PC-3 (cell line): ENCODE data around the gene OR52B6. TPM values are rescaled to one million over a fixed set of nuclear protein-coding genes. Genes with fewer than 3 reads are reported as not detected.

ENCODE experiments used
- ATAC-seq: fragments of 200-7000 bp; cut with Tn5 transposase; 2 replicates; pipeline ENCODE4 v1.9.1; 2020; ENCODE audit warnings: mild to moderate bottlenecking, moderate library complexity
- BruUV-seq: library from RNA; stranded (reverse); fragments of 400-500 nt; replicated peaks from 2 replicates; lab custom pipeline; 2021; lab: Mats Ljungman, UMichigan
- CTCF ChIA-PET: fragments of 300-600 bp; sonication (Branson Sonifier 250); formaldehyde crosslinking; loops from one replicate; lab custom pipeline; 2022; ENCODE audit warnings: antibody characterized with exemption; lab: Charles Lee
- POLR2A ChIA-PET: fragments of 300-600 bp; sonication (Branson Sonifier 250); formaldehyde crosslinking; loops from one replicate; lab custom pipeline; 2022; ENCODE audit warnings: antibody characterized with exemption; ENCODE audit not compliant: unreplicated experiment; lab: Charles Lee
- DNase-seq: peaks from one replicate; pipeline ENCODE4 v3.0.0-alpha.2; 2015
- H2AFZ ChIP-seq: fragments of 300-600 bp; sonication (generic); 2 replicates; pipeline ENCODE4 v1.6.0; 2016; ENCODE audit warnings: antibody characterized with exemption, low read length
- H3F3A ChIP-seq: fragments of 300-600 bp; sonication (generic); one replicate; pipeline ENCODE4 v1.6.0; 2017; ENCODE audit warnings: antibody characterized with exemption, low read length, control low read depth, mild to moderate bottlenecking; ENCODE audit not compliant: unreplicated experiment
- H3K27ac ChIP-seq: fragments of 300-600 bp; sonication (generic); 2 replicates; pipeline ENCODE4 v1.5.1; 2016; ENCODE audit warnings: mild to moderate bottlenecking, low read length
- H3K27me3 ChIP-seq: fragments of 300-600 bp; sonication (generic); 2 replicates; pipeline ENCODE4 v1.6.1; 2016; ENCODE audit warnings: low read length, mixed read lengths
- H3K36me3 ChIP-seq: fragments of 300-600 bp; sonication (generic); 2 replicates; pipeline ENCODE4 v1.6.1; 2016; ENCODE audit warnings: low read depth, mixed run types, low read length, mixed read lengths
- H3K4me1 ChIP-seq: fragments of 300-600 bp; sonication (generic); 2 replicates; pipeline ENCODE4 v1.5.1; 2016; ENCODE audit warnings: low read length; ENCODE audit not compliant: insufficient read depth
- H3K4me2 ChIP-seq: fragments of 300-600 bp; sonication (generic); 2 replicates; pipeline ENCODE4 v1.6.0; 2016; ENCODE audit warnings: low read length
- H3K4me3 ChIP-seq: fragments of 300-600 bp; sonication (generic); 2 replicates; pipeline ENCODE4 v1.5.1; 2016; ENCODE audit warnings: mild to moderate bottlenecking, low read length, mixed read lengths
- H3K79me2 ChIP-seq: fragments of 300-600 bp; sonication (generic); 2 replicates; pipeline ENCODE4 v1.6.1; 2017; ENCODE audit warnings: low read length, mixed read lengths
- H3K9ac ChIP-seq: fragments of 300-600 bp; sonication (generic); 2 replicates; pipeline ENCODE4 v1.6.0; 2016; ENCODE audit warnings: mild to moderate bottlenecking, low read length
- H3K9me2 ChIP-seq: fragments of 300-600 bp; sonication (generic); replicated peaks from 2 replicates; pipeline ENCODE4 v1.6.1; 2016; ENCODE audit warnings: mixed run types, low read length, mixed read lengths
- H3K9me3 ChIP-seq: fragments of 300-600 bp; sonication (generic); 2 replicates; pipeline ENCODE4 v1.6.1; 2016; ENCODE audit warnings: low read length, mixed read lengths
- H4K20me1 ChIP-seq: fragments of 300-600 bp; sonication (generic); 2 replicates; pipeline ENCODE4 v1.6.1; 2016; ENCODE audit warnings: low read length, mixed read lengths
- EZH2 ChIP-seq: fragments of 300-600 bp; sonication (generic); IDR thresholded peaks from one replicate; pipeline ENCODE4 v1.6.1; 2017; ENCODE audit warnings: antibody characterized with exemption, mild to moderate bottlenecking, low read length; ENCODE audit not compliant: unreplicated experiment
- EZH2phosphoT487 ChIP-seq: fragments of 300-600 bp; sonication (generic); IDR thresholded peaks from 2 replicates; pipeline ENCODE4 v1.6.1; 2018; ENCODE audit warnings: mild to moderate bottlenecking, antibody characterized with exemption, low read length, borderline replicate concordance
- intact Hi-C: fragments of 100-400 bp; cut with micrococcal nuclease; formaldehyde crosslinking; loops from 2 replicates; pipeline ENCODE4 v1.9.0; 2023
- total RNA-seq: library from RNA; depleted of rRNA; stranded (reverse); fragments of >200 nt; gene quantifications from 2 replicates; pipeline ENCODE4 v1.2.3, GENCODE V29; 2014
- TF ChIP-seq, protein P1 (sequence below): fragments of 300-600 bp; sonication (generic); conservative IDR thresholded peaks from 2 replicates; pipeline ENCODE4 v1.5.1; 2017; ENCODE audit warnings: antibody characterized with exemption, low read depth, mild to moderate bottlenecking, low read length

OR52B6 gene
- total RNA-seq, 1 experiment from 2014 or later, result not detected

DNA sequence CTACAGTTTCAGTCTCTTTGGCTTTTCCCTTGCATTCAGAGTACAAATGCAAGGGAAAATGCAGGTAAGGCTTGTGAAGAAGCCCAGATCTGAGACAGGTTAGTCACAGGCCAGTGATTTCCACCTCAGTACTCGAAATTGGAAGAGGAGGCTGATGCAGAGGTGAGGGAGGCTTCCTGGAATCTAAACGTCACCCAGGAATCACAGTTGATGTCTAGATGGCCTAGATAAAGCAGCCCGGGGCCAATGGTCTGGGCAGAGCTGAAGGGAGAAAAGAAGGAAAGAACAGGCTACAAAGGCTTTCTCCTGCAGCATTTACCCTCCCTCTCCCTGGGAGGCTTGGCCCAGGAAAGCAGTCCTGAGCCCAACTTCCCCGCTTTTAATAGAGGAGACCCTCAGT lies 24.2 kb downstream of the OR52B6 start:
- no peak for ATAC-seq
- intact Hi-C loops, result no loop called here

DNA sequence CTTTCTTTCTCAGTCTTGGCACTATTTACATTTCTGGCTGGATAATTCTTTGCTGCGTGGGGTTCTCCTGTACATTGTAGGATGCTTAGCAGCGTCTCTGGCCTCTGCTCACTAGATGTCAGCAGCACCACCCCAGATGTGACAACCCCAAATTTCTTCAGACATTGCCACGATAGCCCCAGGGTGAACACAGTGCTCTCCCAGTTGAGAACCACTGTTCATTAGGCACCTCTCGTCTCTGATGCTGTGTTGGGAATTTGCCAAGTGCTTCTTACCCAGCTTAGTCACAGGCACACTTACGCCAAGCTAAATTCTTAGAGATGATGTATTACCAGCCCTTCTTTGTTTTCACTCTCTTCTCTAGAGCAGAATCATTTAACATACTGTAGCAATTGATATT lies 25.2 kb downstream of the OR52B6 start:
- TF ChIP-seq EZH2, result no peak
- TF ChIP-seq EZH2phosphoT487, result no peak
- TF ChIP-seq, protein P1, sequence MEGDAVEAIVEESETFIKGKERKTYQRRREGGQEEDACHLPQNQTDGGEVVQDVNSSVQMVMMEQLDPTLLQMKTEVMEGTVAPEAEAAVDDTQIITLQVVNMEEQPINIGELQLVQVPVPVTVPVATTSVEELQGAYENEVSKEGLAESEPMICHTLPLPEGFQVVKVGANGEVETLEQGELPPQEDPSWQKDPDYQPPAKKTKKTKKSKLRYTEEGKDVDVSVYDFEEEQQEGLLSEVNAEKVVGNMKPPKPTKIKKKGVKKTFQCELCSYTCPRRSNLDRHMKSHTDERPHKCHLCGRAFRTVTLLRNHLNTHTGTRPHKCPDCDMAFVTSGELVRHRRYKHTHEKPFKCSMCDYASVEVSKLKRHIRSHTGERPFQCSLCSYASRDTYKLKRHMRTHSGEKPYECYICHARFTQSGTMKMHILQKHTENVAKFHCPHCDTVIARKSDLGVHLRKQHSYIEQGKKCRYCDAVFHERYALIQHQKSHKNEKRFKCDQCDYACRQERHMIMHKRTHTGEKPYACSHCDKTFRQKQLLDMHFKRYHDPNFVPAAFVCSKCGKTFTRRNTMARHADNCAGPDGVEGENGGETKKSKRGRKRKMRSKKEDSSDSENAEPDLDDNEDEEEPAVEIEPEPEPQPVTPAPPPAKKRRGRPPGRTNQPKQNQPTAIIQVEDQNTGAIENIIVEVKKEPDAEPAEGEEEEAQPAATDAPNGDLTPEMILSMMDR, result no peak; the same call in 1 of the 2 replicates
- CTCF ChIA-PET, result no interaction called here
- DNase-seq (peak; percentile 59), ATAC-seq (peak; percentile 51)
- Histone ChIP-seq H3K9ac (no peak overlapping the region), H3K4me3 (no peak overlapping the region), H4K20me1 (no peaks in the 10 kb centered on the region), H2AFZ (no peak overlapping the region), H3K9me2 (no peaks in the 10 kb centered on the region), H3K9me3 (no peaks in the 10 kb centered on the region), H3K27ac (no peak overlapping the region), H3K36me3 (no peaks in the 10 kb centered on the region; the same call in 1 of the 2 replicates), H3K27me3 (no peaks in the 10 kb centered on the region), H3K4me2 (no peak overlapping the region), H3K79me2 (peaks cover 4% of the 10 kb centered on the region; the same call in 1 of the 2 replicates), H3K4me1 (0 out of 2 replicates have a peak, but pooled peaks cover 10% of the 10 kb centered on the region), H3F3A (no peaks in the 10 kb centered on the region)
- BruUV-seq, result no TSS peak
- intact Hi-C loops, result no loop called here
- POLR2A ChIA-PET, result interaction anchor here (0.6 kb wide), 1 partner anchor 10 kb away, joined by 8 read pairs; no protein-coding TSS in a partner anchor

More for the DNA sequence above, 24.2 kb downstream of the OR52B6 start:
- ChIA-PET CTCF (no interaction called here), POLR2A (interaction anchor here (0.7 kb wide), 1 partner anchor 80 kb away, joined by 3 read pairs; no protein-coding TSS in a partner anchor)
- Histone ChIP-seq H2AFZ (no peak overlapping the region), H3K9me2 (no peaks in the 10 kb centered on the region), H3F3A (no peaks in the 10 kb centered on the region), H3K9me3 (no peaks in the 10 kb centered on the region), H3K36me3 (no peaks in the 10 kb centered on the region; the same call in none of the 2 replicates), H3K4me1 (0 out of 2 replicates have a peak, but pooled peaks cover 11% of the 10 kb centered on the region), H4K20me1 (no peaks in the 10 kb centered on the region), H3K27me3 (no peaks in the 10 kb centered on the region), H3K27ac (no peak overlapping the region), H3K4me3 (no peak overlapping the region), H3K79me2 (peaks cover 12% of the 10 kb centered on the region), H3K4me2 (no peak overlapping the region), H3K9ac (no peak overlapping the region)
- BruUV-seq, result no TSS peak
- no peak for TF ChIP-seq EZH2
- TF ChIP-seq, protein P1, result no peak
- no peak for TF ChIP-seq EZH2phosphoT487
- DNase-seq, result no peak

- CTCF ChIA-PET, result no interaction called here
- H3K9me2 ChIP-seq, result no peaks in the 10 kb centered on the region
- TF ChIP-seq, protein P1, result no peak
- no peak for TF ChIP-seq EZH2phosphoT487
- TF ChIP-seq EZH2, result no peak
- intact Hi-C loops, result no loop called here
- H3K4me1 ChIP-seq, result 0 out of 2 replicates have a peak, but pooled peaks cover 10% of the 10 kb centered on the region
- no peaks in the 10 kb centered on the region for H3K79me2 ChIP-seq
- BruUV-seq, result no TSS peak
- no peaks in the 10 kb centered on the region; the same call in 1 of the 2 replicates for H3K36me3 ChIP-seq
- no peaks in the 10 kb centered on the region for H3K27me3 ChIP-seq
- no peak for ATAC-seq
- H3K9me3 ChIP-seq, result no peaks in the 10 kb centered on the region
- DNase-seq, result no peak
- no peak overlapping the region for H2AFZ ChIP-seq
- no peak overlapping the region for H3K9ac ChIP-seq
- H3F3A ChIP-seq, result no peaks in the 10 kb centered on the region
- H3K27ac ChIP-seq, result no peak overlapping the region
- no peak overlapping the region for H3K4me2 ChIP-seq
- H3K4me3 ChIP-seq, result no peak overlapping the region
- H4K20me1 ChIP-seq, result no peaks in the 10 kb centered on the region
- POLR2A ChIA-PET, result no interaction called here
Observed at GRCh38 chr11:5608808-5609207, 28.1 kb downstream of the OR52B6 start.
